ENCODE results near the gene MBD1. TPM values are rescaled to one million over a fixed set of nuclear protein-coding genes. Genes with fewer than 3 reads are reported as not detected.

The MBD1 gene
- polyA plus RNA-seq, 1 of the 3 experiments (the other 2 are of a cell fraction): 72.3 TPM

GRCh38 chr18:50273203-50274043 is 7.9 kb downstream of the MBD1 start:
- H3K4me2 ChIP-seq: no peak overlapping the region
- POLR2A ChIA-PET: interaction anchor here (1.1 kb wide), 1 partner anchor 8 kb away, joined by 4 read pairs; the partner anchor contains the start of gene MBD1

GRCh38 chr18:50272568-50272967 is 8.8 kb downstream of the MBD1 start:
- POLR2A ChIA-PET: no interaction called here
- no peak overlapping the region for H2AFZ ChIP-seq (ENCODE audit: low read depth)
- H4K20me1 ChIP-seq (ENCODE audit: insufficient read depth): no peaks in the 10 kb centered on the region
- H3K9ac ChIP-seq: no peak overlapping the region
- peaks cover 50 to 99% of the 10 kb centered on the region in 2 experiments for H3K36me3 ChIP-seq (replicated peaks in 1 of 2; ENCODE audit: control insufficient read depth in 1 of 2, insufficient read depth in 2 of 2, low read length in 1 of 2)
- H3K27me3 ChIP-seq (ENCODE audit: insufficient read depth): no peaks in the 10 kb centered on the region
- H3K9me3 ChIP-seq: no peaks in the 10 kb centered on the region
- H3K4me1 ChIP-seq (ENCODE audit: control insufficient read depth in 1 of 2, insufficient read depth in 2 of 2, low read depth in 1 of 2, low read length in 1 of 2): no peaks in the 10 kb centered on the region
- 73% methylated on average over 5 of the region's 5 CpGs for WGBS (ENCODE audit: low lambda C conversion rate)
- TF ChIP-seq MXI1 (IDR thresholded peaks at IDR 0.05; ENCODE audit: low read depth, low read length) (no peak), FOXJ3 (CRISPR knock-in tag; IDR thresholded peaks at IDR 0.05) (no peak), CHD2 (IDR thresholded peaks at IDR 0.05; ENCODE audit: low read length, partially characterized antibody) (no peak), RAD21 (IDR thresholded peaks at IDR 0.05; ENCODE audit: low read length) (no peak), EZH2phosphoT487 (IDR thresholded peaks at IDR 0.05; ENCODE audit: borderline replicate concordance, low read depth) (no peak), NFIC (IDR thresholded peaks at IDR 0.05; ENCODE audit: borderline replicate concordance) (no peak), RCOR1 (IDR thresholded peaks at IDR 0.05; ENCODE audit: low read length) (no peak), RXRA (IDR thresholded peaks at IDR 0.05; ENCODE audit: borderline replicate concordance, low read depth) (no peak), PBX3 (IDR thresholded peaks at IDR 0.05) (no peak), GABPA (IDR thresholded peaks at IDR 0.05; ENCODE audit: low read depth) (no peak), GATA2 (CRISPR knock-in tag; IDR thresholded peaks at IDR 0.05) (no peak), JUND (IDR thresholded peaks at IDR 0.05) (no peak), NRF1 (IDR thresholded peaks at IDR 0.05; ENCODE audit: low read depth, low read length) (no peak), ELF1 (IDR thresholded peaks at IDR 0.05) (no peak), FOSL2 (IDR thresholded peaks at IDR 0.05; ENCODE audit: borderline replicate concordance, low read depth) (no peak), MAX (IDR thresholded peaks at IDR 0.05; ENCODE audit: low read depth) (no peak), FOXM1 (IDR thresholded peaks at IDR 0.05; ENCODE audit: low read depth) (no peak), REST (IDR thresholded peaks at IDR 0.05; ENCODE audit: low read depth, low read length) (no peak), SIN3A (IDR thresholded peaks at IDR 0.05; ENCODE audit: borderline replicate concordance, low read depth, low read length) (no peak), TEAD4 (IDR thresholded peaks at IDR 0.05; ENCODE audit: borderline replicate concordance, insufficient read depth) (no peak)
- peaks cover 6% of the 10 kb centered on the region; the same call in 1 of the 2 replicates for H3K79me2 ChIP-seq (ENCODE audit: insufficient read depth)
- no peak for DNase-seq
- no peak overlapping the region for H3K4me2 ChIP-seq
- H3K9me2 ChIP-seq: no peaks in the 10 kb centered on the region
- H3F3A ChIP-seq (replicated peaks; ENCODE audit: insufficient read depth): peaks cover 16% of the 10 kb centered on the region
- H3K4me3 ChIP-seq (ENCODE audit: low read depth in 2 of 2, low read length in 1 of 2): no peak overlapping the region
- no peak overlapping the region for H3K27ac ChIP-seq (ENCODE audit: low read depth in 2 of 2, low read length in 1 of 2)
- CTCF ChIA-PET: no interaction called here

More at GRCh38 chr18:50273203-50274043, 7.9 kb downstream of the MBD1 start:
- H3K27me3 ChIP-seq (ENCODE audit: insufficient read depth): no peaks in the 10 kb centered on the region
- H3K4me3 ChIP-seq (ENCODE audit: low read depth in 2 of 2, low read length in 1 of 2): no peak overlapping the region
- 95% methylated on average over 18 of the region's 23 CpGs for WGBS (ENCODE audit: low lambda C conversion rate)
- no peak for DNase-seq
- H3K4me1 ChIP-seq (ENCODE audit: control insufficient read depth in 1 of 2, insufficient read depth in 2 of 2, low read depth in 1 of 2, low read length in 1 of 2): no peaks in the 10 kb centered on the region
- H3K9me3 ChIP-seq: no peaks in the 10 kb centered on the region
- no peaks in the 10 kb centered on the region for H3K9me2 ChIP-seq
- no peak overlapping the region for H3K9ac ChIP-seq
- peaks cover 9% of the 10 kb centered on the region for H3F3A ChIP-seq (replicated peaks; ENCODE audit: insufficient read depth)
- CTCF ChIA-PET: interaction anchor here (1.1 kb wide), 1 partner anchor 84 kb away, joined by 4 read pairs; no protein-coding TSS in a partner anchor
- peaks cover 13% of the 10 kb centered on the region for H3K79me2 ChIP-seq (ENCODE audit: insufficient read depth)
- peaks cover 56 to 100% of the 10 kb centered on the region in 2 experiments for H3K36me3 ChIP-seq (replicated peaks in 1 of 2; ENCODE audit: control insufficient read depth in 1 of 2, insufficient read depth in 2 of 2, low read length in 1 of 2)
- H4K20me1 ChIP-seq (ENCODE audit: insufficient read depth): no peaks in the 10 kb centered on the region
- no peak overlapping the region for H3K27ac ChIP-seq (ENCODE audit: low read depth in 2 of 2, low read length in 1 of 2)
- TF ChIP-seq MEF2A (IDR thresholded peaks at IDR 0.05; ENCODE audit: borderline replicate concordance, low read depth): no peak
- H2AFZ ChIP-seq (ENCODE audit: low read depth): no peak overlapping the region

Data from SK-N-SH (cell line).